GM19025 (cell line): Measurements from ENCODE around the gene ACSF2.
A peak's percentile ranks its signal among the peaks of the same experiment; 100 is the strongest.
"Not testable (repeated sequence)": the region's sequence is repeated elsewhere in the genome, so short reads cannot be mapped to it uniquely, and the experiment has no call there.

Experiments
- ATAC-seq: cut with Tn5 transposase; IDR thresholded peaks from one replicate; pipeline ENCODE4 v1.9.1; 2021; ENCODE audit warnings: mild to moderate bottlenecking, low read depth, moderate library complexity; ENCODE audit not compliant: unreplicated experiment

ACSF2 gene

DNA sequence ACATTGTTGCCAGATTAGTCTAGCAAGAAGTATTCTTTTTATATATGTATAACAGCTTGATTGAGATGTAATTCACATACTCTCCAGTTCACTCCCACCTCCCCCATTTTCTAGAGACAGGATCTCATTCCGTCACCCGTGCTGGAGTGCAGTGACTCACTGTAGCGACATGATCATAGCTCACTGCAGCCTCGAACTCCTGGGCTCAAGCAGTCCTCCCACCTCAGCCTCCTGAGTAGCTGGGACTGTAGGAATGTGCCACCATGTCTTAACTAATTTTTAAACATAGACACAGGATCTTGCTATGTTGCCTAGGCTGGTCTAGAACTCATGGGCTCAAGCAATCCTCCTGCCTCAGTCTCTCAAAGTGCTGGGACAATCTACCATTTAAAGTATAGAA lies 49.3 kb downstream of the ACSF2 start:
- no peak for ATAC-seq

DNA sequence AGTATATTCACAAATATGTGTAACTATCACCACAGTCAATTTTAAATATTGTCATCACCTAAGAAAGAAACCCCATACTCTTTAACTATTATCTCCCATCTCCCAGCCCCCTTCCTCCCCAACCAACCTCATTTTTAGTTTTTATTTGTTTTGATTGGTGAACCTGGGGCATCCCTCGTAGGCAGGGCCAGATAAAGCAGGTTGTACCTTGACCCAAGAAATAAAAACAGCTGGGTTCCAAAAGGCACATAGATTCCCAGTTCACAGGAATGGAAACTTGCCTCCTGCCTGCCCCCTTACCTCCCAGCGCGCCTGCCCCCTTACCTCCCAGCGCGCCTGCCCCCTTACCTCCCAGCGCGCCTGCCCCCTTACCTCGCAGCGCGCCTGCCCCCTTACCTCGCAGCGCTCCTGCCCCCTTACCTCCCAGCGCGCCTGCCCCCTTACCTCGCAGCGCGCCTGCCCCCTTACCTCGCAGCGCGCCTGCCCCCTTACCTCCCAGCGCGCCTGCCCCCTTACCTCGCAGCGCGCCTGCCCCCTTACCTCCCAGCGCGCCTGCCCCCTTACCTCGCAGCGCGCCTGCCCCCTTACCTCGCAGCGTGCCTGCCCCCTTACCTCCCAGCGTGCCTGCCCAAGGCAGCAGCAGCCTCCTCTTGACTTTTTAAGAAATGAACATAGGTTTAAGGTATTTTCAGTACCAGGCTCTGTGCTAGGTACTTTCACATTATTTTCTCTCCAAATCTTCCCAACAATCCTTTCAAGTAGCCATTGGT lies 49.9 kb downstream of the ACSF2 start:
- ATAC-seq: not testable (repeated sequence)

DNA sequence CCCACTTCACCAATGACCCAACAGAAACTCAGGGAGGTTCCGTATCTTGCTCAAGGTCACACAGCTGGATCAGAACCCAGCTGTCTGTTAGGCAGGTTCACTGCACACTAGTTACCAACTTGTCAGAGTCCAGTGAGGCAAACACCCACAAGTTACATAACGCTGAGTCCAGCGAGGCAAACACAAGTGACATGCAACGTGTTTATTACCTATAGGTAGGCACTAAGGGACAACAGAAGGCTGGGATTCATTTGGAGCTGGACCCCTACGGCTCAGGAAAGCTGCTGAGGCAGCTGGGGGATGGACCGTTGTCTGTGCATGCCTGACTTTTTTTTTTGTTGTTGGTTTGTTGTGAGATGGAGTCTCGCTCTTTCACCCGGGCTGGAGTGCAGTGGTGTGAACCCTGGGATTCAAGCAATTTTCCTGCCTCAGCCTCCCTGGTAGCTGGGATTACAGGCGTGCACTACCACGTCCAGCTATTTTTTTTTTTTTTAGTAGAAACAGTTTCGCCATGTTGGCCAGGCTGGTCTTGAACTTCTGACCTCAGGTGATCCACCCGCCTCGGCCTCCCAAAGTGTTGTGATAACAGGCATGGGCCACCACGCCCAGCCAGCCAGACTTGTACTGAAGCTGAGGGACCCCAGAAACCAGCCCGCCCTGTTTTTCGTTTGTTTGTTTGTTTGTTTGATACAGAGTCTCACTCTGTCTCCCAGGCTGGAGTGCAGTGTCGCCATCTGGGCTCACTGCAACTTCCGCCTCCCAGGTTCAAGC lies 50.7 kb downstream of the ACSF2 start:
- no peak for ATAC-seq

DNA sequence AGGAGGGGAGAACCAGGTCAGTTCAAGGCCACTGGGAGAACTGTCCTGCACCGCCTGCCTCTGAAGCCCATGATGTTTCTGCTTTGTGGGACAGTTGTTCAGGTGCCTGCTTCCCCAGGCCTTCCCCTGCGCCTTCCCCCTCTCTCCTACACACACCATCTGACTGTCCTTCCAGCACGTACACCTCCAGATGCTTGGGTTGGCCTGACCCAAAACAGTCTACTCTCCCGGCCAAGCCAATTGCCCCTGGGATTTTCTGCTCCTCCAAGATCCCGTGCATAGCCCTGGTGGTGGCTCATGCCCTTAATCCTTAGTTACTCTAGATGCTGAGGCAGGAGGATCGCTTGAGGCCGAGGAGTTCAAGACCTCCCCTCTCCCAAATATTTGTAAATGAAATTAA lies 52.0 kb downstream of the ACSF2 start:
- no peak for ATAC-seq

DNA sequence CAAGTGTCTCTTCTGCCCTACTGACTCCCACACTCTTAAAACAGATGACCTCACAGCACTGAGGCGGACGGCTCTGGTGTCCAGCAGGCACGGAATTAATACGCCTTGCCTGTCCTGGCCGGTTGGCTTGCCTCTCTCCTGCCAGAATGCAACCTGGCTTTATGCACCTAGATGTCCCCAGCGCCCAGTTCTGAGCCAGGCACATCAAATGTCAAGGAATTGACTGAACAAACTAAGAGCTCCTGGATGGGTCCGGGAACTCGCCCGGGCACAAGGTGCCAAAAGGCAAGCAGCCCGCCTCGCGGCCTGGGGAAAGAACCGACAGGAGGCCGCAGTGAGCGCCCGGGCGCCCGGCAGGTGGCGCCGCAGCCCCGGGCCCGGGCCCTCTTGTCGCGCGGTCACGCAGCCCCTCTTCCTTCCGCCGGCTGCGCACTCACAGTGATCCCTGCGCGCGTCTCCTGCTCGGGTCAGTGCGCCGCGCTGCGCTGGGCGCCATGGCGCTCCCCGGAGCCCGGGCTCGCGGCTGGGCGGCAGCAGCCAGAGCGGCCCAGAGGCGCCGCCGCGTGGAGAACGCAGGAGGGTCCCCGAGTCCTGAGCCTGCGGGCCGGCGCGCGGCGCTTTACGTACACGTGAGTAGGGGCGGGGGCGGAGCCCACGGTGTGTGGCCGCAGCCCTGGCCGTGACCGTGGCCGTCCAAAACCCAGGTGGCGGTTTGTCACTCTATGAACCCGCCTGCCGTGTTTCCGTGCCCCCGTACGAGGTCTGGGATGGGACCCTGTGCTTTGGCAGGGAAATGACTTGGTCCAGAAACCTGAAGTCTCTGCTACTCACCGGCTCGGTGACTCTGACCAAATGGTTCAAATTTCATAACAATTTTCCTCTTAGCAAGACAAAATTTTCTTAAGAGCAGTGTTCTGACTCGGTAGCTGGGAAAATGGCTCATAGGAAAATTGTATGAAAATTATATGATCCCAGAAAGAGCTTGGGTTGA lies 52.7 kb downstream of the ACSF2 start, which contains the start of gene RSAD1:
Gene RSAD1 (plus strand): TSS at position 470 of the 991 bp plus-strand sequence. CDS start 25 bp downstream, at position 495.
- peak; percentile 90 for ATAC-seq

DNA sequence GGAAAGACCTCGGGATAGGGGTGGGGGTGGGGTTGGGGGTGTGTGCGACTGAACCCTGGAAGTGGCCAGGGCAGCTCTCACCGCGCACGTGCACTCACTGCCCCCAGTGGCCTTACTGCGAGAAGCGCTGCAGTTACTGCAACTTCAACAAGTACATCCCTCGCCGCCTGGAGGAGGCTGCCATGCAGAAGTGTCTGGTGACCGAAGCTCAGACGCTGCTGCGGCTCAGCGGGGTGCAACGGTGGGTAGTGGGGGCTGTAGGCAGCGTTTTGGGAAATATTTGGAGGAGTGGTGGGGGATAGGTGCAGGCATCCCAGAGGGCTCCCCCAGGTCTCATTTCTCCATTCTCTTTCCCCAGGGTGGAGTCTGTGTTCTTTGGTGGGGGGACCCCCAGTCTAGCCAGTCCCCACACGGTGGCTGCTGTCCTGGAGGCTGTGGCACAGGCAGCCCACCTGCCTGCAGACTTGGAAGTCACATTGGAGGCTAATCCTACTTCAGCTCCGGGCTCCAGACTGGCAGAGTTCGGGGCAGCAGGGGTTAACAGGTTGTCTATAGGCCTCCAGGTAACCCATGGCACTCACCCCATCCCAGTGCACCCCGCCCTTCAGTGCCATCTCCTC lies 53.6 kb downstream of the ACSF2 start:
- ATAC-seq: no peak

DNA sequence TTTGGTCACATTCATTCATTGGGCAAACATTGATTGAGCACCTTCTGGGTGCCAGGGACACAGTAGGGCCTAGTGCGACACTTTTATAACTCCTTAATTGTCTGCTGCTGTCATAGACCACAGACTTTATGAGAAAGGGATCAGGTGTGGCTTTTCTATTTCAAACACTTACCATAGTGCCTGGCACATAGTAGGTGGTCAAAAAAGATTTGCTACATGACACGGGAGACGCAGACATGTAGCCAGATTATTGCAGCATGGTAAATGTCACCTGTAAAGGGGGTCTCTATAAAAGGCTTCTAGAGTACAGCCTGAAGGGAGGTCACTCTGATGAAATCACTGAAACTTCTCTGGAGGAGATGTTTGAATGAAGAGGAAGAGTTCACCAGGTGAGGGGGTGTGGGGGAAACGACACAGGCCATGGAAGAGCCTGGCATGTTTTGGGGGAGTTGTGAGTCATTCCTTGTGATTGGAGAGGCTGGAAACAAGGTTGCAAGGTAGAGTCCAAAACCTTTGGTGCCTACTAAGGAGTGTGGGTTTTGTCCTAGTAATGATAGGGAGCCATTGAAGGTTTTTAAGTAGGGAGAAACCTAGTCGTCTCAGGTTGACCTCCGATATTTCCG lies 54.2 kb downstream of the ACSF2 start:
- ATAC-seq: no peak

DNA sequence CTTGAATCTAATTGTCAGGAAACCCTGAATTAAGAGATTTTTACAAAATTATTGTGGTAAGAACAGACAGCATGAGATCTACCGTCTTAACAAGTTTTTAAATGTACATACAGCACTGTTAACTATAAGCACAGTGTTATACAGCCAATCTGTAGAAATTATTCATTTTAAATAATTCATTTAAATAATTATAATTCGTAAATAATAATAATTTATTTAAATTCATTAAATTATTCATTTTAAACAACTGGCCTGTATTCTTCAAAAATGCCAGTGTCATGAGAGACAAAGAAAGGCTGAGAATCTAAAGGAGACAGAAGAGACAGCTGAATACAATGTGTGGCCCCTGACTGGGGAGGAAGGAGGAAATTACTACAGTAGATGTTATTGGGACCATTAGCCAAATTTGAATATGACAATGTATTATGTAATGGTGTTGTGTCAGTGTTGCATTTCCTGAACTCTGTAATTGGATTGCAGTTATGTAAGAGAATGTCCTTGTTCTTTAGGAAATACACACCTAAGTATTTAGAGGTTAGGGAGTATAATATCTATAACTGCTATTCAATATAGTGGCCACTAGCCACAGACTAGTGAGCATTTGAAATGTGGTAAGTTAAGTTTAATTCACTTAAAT lies 55.0 kb downstream of the ACSF2 start:
- ATAC-seq: no peak

DNA sequence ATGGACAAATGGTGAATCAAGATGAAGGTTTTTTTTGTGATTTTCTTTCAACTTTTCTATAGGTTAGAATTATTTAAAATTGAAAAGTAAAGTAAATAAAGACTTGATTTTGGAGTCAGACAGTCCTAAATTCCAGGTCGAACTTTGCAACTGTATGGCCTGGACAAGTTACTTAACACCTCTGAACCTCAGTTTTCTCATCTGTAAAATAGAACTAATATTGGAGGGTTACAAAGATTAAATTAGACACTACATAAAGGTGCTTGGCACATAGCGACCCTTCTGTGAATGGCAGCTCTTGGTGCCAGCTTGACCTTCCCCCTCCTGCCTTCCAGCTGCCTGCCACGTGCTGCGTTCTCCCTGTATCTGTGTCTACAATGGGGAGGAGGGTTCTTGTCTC lies 55.6 kb downstream of the ACSF2 start:
- ATAC-seq: no peak

DNA sequence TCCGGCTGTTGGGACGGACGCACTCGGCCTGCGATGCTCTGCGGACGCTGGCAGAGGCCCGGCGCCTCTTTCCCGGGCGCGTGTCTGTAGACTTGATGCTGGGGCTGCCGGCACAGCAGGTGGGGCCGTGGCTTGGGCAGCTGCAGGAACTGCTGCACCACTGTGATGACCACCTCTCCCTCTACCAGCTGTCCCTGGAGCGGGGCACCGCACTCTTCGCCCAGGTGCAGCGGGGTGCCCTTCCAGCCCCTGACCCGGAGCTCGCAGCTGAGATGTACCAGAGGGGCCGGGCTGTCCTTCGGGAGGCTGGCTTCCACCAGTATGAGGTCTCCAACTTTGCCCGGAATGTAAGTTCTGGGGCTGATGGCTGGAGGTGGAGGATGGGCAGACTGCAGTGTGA lies 56.1 kb downstream of the ACSF2 start:
- no peak for ATAC-seq

DNA sequence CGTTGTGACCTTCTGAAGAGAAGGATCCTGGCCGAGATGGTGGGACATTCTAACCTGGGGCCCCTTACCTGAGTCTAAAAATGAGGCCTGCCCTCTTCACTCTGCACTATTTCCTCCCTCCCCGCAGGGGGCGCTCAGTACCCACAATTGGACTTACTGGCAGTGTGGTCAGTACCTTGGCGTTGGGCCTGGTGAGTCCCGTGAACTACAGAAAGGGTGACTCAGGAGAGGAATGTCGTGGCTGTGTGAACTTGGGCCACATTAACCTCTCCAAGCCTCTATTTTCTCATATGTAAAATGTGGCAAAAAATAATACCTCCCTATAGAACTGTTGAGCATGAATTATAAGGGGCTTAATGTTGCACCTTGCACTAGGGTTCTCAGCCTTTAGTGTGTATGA lies 56.5 kb downstream of the ACSF2 start:
- ATAC-seq: no peak

DNA sequence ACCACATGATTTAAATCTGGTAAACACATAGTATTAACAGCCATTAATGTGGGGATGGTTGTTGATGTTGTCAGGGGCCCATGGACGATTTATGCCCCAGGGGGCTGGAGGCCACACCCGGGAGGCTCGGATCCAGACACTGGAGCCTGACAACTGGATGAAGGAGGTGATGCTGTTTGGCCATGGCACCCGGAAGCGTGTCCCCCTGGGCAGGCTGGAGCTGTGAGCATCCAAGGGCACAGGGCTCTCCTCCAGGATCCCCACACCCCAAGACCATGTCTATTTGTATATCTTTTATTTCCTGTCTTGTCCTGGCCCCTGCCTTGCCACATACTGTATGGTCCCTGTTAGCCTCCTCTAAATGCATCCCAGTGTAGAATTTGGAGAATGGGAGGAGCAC lies 57.2 kb downstream of the ACSF2 start:
- ATAC-seq: no peak

DNA sequence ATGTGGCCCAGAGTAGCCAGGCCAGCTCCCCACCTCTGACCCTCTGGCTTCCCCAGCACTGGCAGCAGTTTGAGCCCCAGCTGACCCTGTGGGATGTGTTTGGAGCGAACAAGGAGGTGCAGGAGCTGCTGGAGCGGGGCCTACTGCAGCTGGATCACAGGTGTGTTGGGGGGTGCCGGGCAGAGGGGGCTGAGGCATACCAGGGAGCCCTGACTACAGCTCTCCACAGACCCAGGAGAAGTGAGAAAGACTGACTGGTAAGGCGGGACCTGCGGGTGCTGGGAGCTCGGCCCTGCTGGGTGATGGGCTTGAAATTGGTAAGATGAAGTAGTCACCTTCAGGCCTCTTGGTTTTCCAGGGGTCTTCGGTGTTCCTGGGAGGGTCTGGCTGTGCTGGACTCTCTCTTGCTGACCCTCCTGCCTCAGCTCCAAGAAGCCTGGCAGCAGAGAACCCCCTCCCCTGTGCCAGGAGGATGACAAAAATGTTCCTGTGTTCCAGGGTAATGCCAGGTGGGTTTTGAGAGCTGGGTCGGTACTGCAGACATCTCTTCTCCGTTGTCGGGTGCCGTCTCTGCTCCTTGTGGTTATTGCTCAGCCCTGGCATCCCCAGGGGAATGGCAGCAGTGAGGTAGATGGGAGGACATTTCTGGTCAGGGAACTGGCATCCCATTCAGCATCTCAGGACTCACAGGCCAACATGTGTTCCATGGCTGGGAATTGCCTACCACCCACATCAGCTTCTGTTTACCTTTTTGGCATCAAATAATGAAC lies 58.6 kb downstream of the ACSF2 start:
- ATAC-seq: no peak

DNA sequence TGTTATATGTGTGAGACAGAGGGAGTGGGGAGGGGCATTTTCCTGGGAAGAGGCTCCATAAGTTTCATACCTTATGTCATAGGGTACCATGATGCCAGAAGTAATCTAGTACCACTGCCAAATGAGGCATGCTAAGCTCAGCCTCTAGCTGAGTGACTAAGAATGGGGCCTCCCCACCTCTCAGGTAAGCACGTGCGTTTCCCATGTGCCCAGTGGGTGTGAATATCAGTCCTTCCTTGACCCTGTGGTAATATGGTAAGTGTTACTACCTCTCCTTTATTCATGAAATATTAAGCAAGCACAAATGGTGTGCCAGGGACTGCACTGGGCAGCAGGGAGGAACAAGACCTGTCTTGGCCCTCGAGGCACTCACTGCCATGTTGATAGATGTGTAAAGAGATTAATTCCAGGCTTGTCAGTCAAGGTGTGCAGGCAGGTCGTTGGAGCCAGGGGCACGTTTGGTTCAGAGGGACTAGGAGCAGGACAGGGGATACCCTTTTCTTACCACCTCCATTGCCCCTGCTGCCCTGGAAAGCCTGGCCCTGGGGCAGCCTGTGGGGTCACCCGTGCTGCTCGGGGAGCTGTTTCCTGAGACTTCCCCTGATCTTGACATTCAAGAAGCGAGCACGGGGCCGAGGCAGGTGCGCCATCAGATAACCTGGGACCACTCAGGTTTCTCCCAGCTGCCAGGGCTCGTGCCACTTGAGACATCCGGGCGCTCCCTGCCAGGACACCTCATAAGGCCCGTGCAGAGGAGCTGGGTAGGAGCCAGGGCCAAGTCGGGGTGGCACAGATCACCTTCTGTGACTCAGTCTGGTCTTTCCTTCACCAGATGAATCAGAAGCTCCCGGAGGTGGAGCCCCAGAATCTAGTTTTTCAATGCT lies 61.4 kb downstream of the ACSF2 start:
- no peak for ATAC-seq

DNA sequence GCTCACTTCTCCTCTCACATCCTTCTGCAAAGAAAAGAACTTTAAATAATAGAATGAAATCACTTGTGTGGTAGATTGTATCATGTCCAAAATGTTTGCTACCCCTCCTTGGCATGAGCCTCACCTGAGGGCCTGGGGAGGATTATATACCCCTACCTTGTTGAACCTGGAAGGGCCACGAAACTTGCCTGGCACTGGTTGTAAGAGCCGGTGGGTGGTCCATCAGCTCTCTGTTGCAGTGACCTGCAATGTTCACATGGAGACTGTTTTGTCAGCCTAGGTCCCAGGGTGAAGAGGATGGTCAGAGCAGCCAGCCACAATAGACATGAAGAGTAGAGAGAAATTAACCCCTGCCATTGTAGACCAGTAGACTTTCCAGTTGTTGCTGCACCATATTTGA lies 62.9 kb downstream of the ACSF2 start:
- ATAC-seq: no peak

DNA sequence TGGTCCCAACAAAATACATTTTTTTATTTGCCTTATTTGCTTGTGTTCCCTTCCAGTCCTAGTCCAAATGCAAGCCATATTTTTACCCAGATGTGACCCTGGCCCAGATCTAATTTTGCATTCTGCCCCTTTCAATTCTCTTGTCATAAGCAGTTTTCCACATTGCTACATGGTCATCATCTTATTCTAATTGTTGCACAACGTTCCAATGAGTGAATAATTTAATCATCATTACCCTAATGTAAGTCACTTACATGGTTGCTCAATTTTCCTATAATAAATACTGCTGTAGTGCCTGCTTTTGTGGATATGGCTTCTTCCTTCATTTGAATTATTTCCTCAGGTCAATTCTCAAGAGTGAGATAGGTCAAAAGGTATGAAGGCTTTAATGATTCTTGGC lies 65.5 kb downstream of the ACSF2 start:
- ATAC-seq: no peak

DNA sequence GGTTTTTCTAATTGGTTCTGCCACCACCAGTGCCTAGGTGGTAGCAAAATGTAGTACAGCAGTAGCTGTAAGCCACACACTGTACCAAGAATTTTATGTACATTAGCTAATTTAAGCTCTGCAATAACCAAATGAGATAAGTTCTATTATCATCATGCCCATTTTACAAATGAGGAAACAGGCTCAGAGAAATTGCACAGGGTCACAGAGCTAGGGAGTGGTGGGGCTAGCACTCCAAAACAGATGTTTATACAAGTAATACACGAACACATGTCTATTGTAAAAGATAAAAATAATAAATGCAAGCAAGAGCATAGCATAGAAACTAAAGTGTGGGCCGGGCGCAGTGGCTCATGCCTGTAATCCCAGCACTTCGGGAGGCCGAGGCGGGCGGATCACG lies 66.2 kb downstream of the ACSF2 start:
- ATAC-seq: no peak

DNA sequence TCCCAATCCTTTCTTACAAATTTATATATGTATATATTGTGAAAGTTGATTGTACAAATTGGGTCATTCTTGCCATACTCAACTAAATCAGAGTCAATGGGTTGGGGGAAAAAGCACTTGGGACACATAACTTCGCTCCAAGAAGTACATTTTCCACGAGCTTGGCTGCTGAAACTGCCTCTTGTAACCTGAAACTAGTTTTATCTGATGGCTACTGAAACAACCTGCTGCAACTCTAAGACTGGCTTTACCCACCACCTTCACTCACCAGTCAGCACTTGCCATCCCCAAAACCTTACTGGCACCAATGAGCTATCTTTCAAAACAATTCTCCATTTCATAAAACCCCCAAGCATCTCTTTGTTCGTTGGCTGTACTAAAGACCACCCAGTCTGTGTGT lies 67.7 kb downstream of the ACSF2 start:
- no peak for ATAC-seq
